Measurements from ENCODE around the gene RAD23A.

RAD23A gene

DNA sequence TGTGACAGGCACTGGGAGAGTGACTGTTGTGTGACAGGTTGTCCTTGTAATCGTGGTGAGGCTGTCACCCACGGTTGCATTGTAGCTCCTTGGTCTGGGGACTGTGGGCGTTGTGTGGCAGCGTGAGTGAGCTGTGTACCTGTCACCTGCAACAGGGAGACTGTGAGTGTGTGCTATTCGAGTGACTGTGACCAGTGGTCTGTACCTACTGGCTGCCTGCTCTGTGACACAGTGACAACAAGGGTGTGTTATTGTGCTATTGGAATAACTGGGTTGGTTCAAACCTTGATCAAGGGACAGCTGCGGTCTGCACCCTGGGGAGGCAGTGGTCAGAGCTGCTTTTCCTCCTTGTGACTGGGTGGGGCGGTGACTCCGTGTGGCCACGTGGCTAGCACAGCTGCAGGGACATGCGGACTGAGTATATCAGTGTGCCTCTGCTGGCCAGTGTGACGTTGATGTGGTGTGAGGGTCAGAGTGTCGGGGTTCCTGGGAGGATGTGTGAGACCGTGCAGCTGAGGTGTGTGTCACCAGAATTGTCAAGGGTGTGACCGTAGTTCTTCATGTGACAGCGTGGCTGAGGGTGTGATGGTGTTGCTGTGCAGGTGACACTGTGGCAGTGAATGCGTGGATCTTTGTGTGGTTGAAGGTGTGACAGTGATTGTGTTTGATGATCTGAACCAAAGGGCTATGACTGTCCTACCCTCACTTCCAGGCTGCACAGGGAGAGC, 39.6 kb downstream of the RAD23A start:
- peak; percentile 23 for DNase-seq

- no peak for DNase-seq
Measured at GRCh38 chr19:12986726-12987125, 41.1 kb downstream of the RAD23A start.

DNA sequence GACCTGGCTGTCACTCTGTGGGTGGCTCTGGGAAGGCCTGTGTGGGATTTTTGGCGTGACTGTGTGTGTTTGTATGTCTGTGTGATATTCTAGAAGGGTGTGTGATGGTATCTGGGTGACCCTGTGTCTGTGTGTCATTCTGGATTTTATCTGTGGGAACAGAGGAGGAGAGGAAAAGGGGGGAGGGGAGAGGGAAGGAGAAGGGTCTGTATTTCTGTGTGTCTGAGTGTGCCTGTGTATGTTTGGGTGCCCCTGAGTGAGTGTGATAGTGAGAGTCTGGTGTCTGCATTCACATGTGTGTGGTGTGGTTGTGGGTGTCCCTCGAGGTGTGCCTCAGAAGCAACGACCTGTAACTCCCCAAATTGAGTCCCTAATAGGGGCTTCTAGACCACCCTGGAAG, 41.5 kb downstream of the RAD23A start:
- DNase-seq = no peak

DNA sequence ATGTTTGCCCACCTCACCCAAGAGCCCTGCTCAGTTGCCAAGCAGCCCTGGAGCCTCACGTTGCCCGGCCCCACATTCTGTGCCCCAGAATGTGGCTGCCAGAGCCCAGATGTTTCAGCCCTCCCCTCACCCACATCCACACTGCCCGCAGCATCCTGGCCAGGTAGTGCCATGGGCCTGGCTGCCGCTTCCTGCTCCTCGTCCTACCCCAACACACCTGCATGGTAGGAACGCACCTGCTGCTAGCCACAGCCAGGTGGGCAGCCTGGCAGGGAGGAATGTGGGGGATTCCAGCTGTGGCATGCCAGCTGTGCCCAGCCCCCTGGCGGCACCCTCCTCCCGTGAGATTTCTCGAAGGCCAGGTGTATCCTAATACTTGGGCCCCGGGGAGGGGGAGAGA, 42.1 kb downstream of the RAD23A start:
- DNase-seq = no peak

GRCh38 chr19:12990431-12990830, 44.8 kb downstream of the RAD23A start:
- no peak for DNase-seq

DNA sequence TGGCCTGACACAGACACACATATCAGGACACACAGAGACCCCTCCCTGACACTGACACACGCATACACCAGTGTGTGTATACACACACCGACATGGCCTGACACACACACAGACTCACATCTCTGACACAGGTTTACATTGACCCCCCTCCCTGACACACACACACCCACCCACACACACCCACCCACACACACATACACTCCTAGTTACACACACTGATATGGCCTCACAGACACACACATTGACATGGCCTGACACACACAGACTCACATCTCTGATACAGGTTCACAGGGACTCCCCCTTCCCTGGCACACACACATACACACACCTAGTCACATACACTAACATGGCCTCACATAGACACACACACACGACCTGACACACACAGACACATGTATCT, 45.2 kb downstream of the RAD23A start:
- no peak for DNase-seq

DNA sequence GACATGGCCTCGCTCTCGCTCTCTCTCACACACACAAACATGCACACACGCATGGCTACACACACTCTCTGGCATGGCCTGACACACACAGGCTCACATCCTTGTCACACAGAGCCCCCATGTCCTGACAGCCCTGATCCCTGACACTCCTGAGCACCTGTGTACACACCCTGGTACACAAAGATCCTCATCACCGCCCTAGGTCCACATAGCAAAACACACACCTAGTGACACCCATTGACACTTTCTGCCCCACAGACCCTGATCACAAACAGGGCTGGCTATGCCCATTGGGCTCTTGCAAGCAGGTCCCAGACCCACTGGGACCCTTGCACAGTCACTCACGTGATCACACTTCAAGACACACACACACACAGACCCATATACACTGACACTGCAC, 45.6 kb downstream of the RAD23A start:
- DNase-seq = no peak

- DNase-seq = no peak
Measured at GRCh38 chr19:12992729-12993128, 47.1 kb downstream of the RAD23A start.

- no peak for DNase-seq
Measured at GRCh38 chr19:12993562-12993961, 47.9 kb downstream of the RAD23A start.

DNA sequence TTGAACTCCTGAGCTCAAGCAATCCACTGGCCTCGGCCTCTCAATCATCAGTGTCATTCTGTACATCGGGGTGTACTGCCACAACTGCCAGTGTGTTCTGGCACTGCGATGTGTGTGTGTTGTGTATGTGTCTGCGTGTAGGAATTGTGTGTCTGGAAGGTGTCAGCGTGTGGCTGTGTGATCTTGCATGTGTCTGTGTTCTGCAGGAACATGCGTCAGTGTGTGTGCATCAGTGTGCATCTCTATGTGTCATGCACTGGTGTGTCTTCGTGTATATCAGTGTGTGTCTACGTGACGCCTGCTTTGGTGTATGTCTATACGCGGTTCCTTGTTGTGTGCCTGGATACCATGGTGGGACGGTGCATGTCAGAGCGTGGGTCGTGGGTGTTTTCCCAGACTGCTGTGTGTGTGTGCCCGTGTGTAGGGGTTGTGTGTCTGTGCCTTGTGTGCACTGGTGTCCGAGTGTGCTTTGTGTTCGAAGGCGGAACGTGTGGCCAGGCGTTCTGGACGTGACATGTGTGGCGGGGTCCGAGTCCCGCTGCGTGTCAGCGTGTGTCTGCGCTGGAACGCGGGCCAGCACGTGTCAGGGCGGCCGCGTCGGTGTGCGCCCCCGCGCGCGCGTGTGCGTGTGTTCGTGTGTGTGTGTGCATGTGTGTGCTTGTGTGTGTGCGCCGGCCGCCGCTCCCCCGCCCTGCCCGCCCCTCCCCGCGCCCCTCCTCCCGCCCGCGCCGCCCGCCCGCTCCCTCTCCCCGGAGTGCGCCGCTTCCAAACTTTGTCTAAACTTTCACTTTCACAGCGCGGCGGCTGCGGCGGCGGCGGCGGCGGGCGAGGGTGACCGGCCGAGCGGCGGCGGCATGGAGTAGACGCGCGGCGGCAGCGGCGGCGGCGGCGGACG, 49.3 kb downstream of the RAD23A start, which contains the start of gene NFIX:
Gene NFIX (plus strand): TSS at position 775 of the 895 bp plus-strand sequence. CDS start 363 bp downstream, outside the sequence.
- DNase-seq = peak; percentile 48

- no peak for DNase-seq
Measured at GRCh38 chr19:12995596-12996405, 50.1 kb downstream of the RAD23A start.

DNA sequence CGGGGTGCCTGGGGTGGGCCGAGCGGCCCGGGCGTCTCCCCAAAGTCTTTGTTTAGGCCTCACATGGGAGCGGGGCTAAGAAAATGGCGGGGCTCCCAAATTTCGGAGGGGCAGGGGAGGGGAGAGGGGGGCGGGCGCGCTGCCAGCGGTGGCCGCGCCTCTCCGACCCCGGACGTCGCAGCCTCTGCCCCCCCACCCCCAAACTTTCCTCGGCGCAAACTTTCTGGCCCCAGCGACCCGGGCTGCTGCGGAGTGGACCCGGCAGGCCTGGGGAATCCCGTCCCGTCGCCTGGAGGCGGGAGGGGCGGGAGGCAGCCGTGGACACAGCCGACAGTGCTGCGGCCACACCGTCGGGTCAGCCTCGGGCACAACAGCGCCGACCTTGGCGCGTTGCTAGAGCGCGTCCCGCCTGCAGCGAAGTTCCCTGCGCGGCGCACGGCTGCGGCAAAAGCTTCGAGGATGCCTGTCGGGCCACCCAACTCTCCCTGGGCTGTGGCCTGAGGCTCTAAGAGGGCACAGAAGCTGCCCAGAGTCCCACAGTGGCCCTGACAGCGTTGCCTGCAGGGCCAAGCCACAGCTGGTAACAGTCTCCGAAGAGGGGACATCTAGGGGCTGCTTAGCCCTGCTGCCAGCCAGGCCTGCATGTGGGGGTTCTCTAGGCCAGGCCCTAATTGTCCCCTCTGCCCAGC, 50.9 kb downstream of the RAD23A start:
- no peak for DNase-seq

- DNase-seq = no peak
Measured at GRCh38 chr19:12997179-12997966, 51.7 kb downstream of the RAD23A start.

- no peak for DNase-seq
Measured at GRCh38 chr19:12997967-12998940, 52.6 kb downstream of the RAD23A start.

DNA sequence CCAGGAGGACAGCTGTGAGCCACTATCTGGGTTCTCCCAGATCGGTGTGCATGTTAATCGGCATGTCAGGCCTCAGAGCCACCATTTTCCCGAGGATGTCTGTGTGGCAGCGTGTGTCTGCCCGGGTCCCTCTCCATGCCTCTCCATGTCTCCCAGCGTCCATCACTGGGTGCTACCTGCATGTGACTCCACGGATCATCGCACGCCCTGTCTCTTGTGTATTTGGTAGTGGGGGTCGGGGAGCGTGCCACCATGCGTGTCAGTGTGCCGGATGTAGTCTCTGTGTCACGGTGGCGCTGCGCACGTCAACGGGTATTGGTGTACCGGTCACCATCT, 55.5 kb downstream of the RAD23A start:
- no peak for DNase-seq

DNA sequence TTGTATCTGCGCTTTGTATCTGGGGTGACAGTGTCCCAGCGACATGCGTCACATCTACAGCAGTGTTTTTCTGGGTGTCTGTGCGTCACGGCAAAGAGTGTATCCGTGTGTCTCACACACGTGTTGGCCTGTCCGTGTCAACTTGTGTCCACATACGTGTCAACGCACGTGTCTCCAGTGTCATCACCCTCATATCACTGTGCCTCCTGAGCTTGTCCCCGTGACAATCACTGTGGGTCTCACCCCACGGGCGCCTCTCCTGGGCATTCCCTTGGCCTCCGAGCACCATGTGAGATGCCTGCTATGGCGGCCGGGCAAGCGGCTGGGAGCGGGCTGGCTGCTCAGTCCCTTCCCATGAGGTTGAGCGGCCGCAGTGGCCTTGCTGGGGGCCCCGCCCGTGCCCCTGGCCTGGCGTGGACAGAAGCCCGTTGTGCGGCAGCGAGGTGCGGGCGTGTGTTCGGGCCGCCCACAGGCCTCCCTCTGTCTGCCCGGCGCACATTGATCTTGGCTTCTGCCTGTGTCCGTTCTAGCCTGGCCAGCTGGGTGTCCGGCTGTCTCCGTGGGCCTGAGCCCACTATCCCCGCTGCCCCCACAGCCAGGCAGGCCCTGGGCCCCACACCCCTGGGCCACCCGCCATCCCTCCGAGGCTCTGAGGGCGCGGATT, 56.0 kb downstream of the RAD23A start:
- no peak for DNase-seq

DNA sequence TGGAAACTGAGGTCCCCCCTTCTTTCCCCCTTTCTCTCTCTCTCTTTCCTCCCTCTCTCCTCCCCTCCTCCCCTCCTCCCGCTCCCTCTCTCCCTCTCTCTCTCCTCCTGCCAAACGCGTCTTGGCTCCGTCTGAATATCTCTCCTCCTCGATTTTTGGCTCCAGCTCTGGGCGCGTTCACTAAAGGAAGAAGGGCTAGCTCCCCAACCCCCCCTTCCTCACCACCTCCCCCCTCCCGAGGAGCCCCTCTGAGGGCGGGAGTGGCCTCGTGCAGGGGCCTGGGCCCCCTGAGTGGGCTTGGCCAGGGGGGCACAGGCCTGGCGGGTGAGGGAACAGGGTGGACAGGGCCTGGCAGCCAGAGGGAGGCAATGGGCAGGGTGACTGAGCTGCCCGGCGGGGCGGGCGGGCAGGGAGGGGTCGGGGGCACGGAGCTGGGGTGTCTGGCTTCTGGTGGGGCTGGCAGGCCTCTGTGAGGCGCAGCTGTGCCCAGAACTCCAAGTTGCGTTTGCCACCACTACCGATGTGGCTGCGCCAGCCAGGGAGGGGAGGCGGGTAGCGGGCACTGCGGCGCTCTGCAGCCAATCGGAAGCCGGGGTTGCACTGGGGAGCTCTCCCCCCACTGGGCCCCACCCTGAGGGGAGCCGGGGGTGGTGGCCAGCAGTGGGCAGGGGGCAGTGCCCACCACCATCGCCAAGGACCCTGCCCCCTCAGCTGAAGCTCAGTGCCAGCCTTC, 56.7 kb downstream of the RAD23A start:
- no peak for DNase-seq

- DNase-seq = no peak
Measured at GRCh38 chr19:13003081-13003480, 57.4 kb downstream of the RAD23A start.

Measured in CD4-positive, alpha-beta T cell treated with Interleukin-4 for 4 hours (primary cell).